Activated CD4-positive, alpha-beta T cell treated with anti-CD3 and anti-CD28 coated beads, Interleukin-2, amount 50 U/mL, for 48 hours (primary cell): ENCODE data around the gene KCNQ1.
A peak's percentile ranks its signal among the peaks of the same experiment; 100 is the strongest.

Experiments used
- DNase-seq, 2 experiments: peaks; one replicate each; pipeline ENCODE4 v3.0.0-alpha.2; 2020

KCNQ1 gene

GRCh38 chr11:2410616-2411015 is 34.2 kb upstream of the KCNQ1 start:
- no peak for DNase-seq

DNA sequence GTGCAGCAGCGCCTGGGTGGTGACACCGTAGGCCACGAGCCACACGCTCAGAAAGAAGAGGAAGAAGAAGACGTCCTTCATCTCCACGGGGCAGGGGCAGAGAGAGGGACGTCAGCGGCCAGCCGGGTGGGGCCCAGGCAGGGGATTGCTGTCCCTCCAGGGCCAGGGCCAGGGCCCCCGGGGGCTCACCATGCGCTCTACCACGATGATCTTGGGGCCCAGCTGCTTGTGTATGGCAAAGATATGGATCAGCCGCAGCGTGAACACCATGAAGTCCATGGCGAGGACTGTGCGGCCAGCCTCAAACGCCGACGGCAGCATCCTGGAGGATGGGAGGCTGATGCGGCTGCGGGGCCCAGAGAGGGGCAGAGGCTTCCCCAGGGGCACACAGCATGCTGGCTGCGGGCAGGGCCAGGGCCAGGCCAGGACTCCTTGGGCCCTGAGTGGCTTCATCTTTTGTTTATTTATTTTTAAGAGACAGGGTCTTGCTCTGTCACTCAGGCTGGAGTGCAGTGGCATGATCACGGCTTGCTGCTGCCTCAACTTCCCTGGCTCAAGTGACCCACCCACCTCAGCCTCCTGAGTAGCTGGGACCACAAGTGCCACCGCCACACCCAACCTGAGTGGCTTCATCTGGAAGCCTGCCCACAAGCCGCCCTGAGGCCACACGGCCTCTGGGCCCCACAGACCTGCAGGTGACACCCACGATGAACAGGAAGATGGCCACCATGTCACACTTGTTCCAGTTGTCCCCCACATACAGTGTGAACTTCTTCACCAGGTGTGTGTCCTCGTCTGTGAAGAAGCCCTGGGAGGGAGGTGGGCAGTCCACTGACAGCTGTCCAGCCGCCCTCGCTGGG is 33.1 kb upstream of the KCNQ1 start:
- no peak for DNase-seq

DNA sequence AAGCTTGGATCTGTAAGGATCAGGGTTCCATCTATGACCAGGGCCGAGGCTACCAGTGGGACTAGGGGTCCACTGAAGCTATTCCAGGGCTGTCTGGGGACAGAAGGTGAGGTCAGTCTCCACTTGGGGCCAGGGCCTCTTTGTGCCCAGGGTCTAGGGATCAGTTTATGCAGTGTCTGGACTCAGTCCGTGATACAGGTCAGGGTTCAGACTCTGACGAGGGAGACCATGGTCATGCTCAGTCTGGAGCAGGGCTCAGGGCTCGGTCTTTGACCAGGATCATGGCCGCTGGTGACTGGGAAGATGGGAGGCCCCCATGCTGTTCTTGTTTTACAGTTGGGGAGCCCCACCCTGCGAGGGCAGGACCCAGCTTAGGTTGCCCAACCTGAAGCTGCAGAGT is 32.5 kb upstream of the KCNQ1 start:
- no peak for DNase-seq

DNA sequence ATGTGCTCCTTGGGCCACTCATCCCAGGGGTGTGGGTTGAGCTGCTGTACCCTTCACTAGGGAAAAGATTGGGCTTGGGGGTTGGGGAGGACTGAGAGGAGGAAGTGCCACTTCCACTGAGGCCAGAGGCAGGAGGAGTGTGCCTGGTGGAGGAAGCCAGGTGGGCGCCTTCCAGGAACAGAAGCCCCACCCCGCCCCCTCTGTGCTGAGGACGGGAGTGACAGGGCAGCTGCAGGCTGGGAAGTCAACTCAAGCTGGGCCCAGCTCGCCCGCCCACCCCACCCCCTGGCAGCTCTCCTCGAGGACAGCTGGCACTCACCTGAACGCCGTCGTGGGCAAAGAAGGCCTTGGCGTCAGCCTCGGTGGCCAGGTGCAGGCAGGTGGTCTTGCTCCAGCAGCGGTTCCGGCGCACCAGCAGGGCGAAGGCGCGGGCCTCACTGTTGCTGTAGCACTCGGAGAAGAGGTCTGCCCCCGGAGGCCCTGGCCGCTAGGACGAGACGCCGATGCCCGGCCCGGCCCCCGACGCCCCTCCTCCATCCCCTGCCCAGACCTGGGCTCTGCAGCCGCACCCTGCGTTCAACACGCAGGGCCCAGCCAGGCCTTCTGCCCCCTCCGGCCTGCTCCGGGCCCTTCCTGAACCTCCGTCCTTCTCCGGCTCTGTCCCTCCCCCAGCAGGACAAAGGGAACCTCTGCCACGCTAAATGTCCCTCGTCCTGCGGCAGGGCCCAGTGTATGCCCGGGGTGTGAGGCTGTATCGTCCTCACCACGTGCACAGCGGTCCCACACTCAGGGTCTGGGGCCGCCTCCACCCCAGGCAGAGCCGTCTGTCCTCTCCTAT is 30.8 kb upstream of the KCNQ1 start:
- no peak for DNase-seq

DNA sequence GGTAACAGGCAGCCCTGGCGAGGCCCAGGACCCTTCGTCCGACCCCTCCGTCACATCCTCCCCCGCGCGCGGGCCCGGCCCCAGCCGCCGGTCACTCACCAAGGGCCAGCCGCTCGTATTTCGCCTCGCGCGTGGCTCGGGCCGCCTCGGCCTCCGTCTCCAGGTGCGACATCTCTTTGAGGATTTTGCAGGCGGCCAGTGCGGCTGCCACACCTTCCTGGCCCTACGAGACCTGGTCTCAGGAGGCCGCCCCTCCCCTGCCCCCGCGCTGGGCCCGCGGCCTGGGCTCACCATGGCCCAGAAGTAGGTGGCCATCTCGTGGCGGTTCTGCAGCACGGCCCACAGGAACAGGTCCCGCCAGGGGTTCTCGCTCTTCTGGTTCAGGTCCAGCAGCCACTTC is 30.2 kb upstream of the KCNQ1 start:
- no peak for DNase-seq

DNA sequence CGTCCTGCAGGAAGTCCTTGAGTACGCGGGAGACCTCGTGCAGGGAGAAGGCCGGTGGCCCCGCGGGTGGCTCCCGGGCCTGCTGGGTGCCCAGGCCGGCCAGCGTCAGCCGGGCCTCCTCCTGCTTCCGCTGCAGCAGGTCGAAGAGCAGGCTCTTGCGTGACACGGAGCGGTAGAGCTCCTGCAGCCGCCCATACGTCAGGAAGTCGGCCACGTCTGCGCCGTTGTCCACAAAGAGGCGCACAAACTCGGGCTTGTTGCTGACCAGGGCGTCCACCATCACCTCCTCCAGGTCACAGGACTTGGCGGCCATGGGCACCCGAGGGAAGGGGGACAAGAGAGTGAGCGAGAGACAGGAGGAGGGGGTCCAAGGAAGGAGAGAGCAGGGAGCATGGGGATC is 29.6 kb upstream of the KCNQ1 start:
- no peak for DNase-seq

GRCh38 chr11:2415601-2416380 is 29.0 kb upstream of the KCNQ1 start:
- no peak for DNase-seq

GRCh38 chr11:2416765-2417164 is 28.0 kb upstream of the KCNQ1 start:
- DNase-seq = no peak

DNA sequence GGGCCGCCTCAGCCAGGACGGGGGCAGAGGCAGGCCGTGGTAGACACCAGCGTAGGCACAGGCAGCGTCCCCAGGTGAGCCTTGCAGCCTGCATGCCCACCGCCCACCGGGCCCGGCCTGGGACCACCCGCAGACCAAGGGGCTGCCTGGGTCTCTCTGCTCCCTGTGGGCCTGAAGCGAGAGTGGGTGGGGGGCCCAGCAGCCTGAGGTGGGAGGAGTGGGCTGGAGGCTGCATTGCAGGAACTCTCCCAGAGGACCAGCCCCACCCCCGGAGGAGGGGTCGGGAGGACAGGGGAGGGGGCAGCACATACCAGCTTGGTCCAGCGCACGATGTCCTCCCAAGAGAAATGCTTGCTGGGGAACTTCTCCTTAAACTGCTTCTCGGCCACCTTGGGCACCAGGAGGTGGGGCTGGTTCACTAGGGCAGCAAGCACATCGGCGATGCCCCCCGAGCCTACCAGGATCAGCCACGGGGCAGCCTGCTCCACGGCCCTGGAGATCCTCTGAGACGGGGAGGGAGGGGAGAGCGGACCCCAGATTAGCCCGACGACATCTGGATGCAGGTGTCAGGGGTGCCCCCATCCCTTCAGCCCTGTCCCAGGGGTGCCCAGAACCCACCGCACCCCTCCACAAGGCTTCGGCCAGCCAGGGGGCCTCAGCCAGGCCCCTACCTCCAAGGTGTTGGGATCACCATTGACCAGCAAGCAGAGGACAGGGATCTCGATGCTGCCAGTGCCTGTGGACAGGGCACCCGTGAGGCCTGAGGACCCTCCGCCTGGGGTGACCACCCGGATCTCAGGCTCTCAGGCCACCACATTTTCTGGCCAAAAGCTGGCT is 26.7 kb upstream of the KCNQ1 start:
- no peak for DNase-seq

DNA sequence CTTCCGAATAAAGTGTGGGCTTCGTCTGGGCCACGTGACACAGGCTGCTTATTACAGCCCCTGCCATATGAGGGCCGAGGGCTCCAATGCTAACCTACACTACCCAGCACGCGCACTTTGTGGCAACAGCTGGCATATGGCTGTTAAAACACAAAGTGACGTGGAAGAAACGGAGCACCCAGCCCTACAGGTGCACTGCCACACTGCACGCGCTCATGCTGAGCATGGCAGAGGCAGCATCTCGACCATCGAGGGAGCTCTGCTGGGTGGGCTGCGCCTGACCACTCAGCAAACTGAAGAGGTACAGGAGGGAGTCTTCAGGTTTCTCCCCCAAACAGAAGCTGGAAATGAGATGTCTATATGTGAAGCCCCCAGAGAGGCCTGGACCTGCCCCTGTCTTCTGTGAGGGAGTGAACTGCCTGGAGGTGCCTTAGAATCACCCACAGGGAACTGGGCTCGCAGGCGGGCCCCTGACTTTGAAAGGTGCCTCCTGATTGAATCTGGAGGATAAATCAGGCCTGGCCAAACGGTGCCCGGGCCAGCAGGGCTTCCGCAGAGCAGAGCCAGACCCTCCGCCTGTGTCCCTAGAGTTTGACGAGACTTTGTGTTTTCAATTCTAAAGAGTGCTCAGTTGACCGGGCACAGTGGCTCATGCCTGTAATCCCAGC is 26.0 kb upstream of the KCNQ1 start:
- no peak for DNase-seq

DNA sequence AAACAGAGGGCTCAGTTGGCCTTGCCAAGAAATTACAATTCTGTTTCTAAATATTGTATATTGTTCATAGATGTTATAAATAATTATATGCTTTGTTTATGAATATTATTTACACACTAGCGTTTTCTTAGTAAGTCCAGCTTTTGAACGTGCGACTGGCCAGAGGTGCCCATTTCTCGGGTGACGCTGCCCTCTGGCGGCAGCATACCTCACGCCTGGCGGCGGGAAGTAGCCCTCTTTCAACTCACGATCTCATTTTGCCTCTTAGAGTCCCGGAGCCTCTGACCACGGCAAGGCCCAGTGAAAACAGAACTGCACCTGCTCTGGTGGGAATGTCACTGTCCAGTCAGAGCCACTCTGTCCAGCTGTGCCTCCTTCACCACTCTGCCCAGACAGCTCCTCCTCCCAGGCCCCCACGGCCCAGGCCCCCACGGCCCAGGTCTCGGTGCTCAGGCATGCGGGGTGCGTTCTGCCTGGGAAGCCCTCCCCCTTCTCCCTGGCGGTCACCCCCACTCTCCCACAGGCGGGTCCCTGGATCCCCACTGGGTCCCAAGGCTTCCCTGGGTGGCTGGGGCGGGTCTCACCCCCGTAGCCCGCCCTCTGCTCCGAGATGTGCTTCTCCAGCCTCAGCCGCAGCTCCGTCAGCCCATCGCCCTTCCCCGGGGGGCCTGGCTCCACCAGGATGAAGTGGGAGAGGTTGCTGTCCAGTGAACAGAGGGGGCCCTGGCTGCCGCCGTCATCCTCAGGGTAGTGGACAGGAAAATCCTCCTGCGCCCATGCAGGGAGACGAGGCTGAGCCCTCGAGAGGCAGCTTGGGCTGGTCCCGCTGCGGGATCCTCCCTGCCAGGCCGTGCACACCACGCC is 24.9 kb upstream of the KCNQ1 start:
- peak; percentile 68 to 74 for DNase-seq

GRCh38 chr11:2420502-2421225 is 24.1 kb upstream of the KCNQ1 start:
- peak; percentile 76 to 79 for DNase-seq

- DNase-seq = no peak
These were observed 23.4 kb upstream of the KCNQ1 start for GRCh38 chr11:2421226-2421994.

- no peak for DNase-seq
These were observed 22.8 kb upstream of the KCNQ1 start for GRCh38 chr11:2421996-2422395.

DNA sequence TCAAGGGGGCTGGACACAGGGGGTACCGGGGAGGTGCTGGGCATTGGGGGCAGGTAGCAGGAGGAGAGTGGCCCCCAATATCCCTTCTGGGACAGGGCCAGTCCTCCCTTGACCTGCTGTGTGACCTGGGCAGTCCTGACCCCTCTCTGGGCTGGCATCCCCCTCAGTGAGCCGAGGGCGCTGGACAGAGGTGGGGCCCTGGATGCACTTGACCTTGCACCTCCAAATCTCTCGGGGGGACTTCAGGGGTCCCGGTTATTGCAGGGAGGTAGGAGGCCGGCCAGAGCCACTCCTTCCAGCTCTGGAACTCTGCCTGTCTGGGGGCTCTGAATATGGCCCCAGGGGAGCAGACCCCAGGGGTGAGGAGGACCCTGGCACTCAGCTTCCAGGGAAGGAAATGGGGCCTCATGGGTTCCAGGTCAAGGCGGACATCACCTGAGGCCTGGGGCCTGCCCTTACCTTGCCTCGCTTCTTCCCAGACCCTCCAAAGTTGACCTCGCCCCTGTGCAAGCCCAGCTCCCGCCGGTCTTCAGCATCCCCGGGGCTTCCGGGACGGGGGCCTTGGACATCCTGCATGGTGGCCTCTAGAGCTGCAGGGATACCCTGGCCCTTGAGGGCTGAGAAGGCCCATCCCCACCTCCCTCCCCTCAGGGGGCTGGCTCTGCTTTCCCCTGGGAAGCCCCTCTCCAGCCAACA is 22.2 kb upstream of the KCNQ1 start:
- no peak for DNase-seq

GRCh38 chr11:2423157-2424025 is 21.4 kb upstream of the KCNQ1 start:
- no peak for DNase-seq

DNA sequence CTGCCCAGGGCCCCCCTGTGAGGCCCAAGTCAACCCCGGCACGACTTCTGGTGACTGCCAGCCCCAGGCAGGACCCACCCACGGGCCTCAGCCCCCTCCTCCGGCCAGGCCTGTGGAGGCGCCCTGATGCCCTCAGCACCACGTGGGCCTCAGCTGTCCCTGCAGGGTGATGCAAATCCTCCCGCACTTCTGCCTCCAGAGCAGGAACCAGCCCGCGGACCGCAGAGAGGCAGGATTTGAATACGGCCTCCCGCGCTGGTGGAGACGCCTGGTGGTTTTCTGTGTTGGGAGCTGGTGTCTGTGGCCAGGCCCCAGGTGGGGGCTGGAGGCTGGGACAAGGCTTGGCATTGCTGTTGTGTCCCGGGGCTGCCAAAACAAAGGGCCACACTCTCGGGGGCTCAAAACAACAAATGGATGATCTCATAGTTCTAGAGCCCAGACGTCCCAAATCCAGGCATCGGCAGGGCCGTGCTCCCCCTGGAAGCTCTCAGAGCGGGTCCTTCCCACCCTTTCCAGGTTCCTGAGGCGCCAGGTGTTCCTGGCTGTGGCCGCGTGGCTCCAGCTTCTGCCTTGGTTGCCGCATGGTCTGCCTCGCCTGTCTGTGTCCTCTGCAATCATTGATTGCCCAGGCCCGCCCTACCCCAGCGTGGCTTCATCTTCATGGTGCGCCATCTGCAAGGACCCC is 19.9 kb upstream of the KCNQ1 start:
- no peak for DNase-seq
